A549 (cell line): ENCODE data around the gene PPP2R5E.

Experiments used
- CEBPB ChIP-seq, 2 experiments: fragments of >200 bp in 1 of 2; sonication (Bioruptor Twin) in 1 of 2; formaldehyde crosslinking in 1 of 2; IDR thresholded peaks; 2 replicates each; pipeline ENCODE4 v1.6.1; 2012 to 2016
- CTCF ChIP-seq: fragments of >200 bp; sonication (Bioruptor Twin); formaldehyde crosslinking; IDR thresholded peaks from 3 replicates; pipeline ENCODE4 v1.5.1; 2016
- GATA3 ChIP-seq: IDR thresholded peaks from 2 replicates; pipeline ENCODE4 v1.6.1; 2012; ENCODE audit warnings: borderline replicate concordance
- HEYL ChIP-seq: fragments of 250-450 bp; sonication (Bioruptor Pico); IDR thresholded peaks from 2 replicates; pipeline ENCODE4 v1.8.0; 2021; ENCODE audit warnings: mild to moderate bottlenecking, moderate library complexity
- KDM1A ChIP-seq: fragments of 200-600 bp; sonication (generic); IDR thresholded peaks from 2 replicates; pipeline ENCODE4 v1.6.1; 2016; ENCODE audit warnings: low read depth, mild to moderate bottlenecking
- MAX ChIP-seq: IDR thresholded peaks from 2 replicates; pipeline ENCODE4 v1.6.1; 2012
- PBX3 ChIP-seq: IDR thresholded peaks from 2 replicates; pipeline ENCODE4 v1.6.1; 2012
- POLR2AphosphoS2 ChIP-seq: conservative IDR thresholded peaks from 2 replicates; pipeline ENCODE4 v1.6.1; 2012; ENCODE audit warnings: low read length, improper control_type of control experiment, inconsistent platforms
- RAD21 ChIP-seq, 2 experiments: fragments of >200 bp in 1 of 2; sonication (Bioruptor Twin) in 1 of 2; formaldehyde crosslinking in 1 of 2; IDR thresholded peaks in 1 of 2; conservative IDR thresholded peaks in 1 of 2; 2 replicates in 1 of 2; 3 replicates in 1 of 2; pipeline ENCODE4 v1.6.1; 2012 to 2018; ENCODE audit warnings: inconsistent platforms in 1 of 2
- RCOR1 ChIP-seq: fragments of 150-350 bp; IDR thresholded peaks from 2 replicates; pipeline ENCODE4 v1.6.1; 2014; ENCODE audit warnings: antibody characterized with exemption, low read length, low read depth
- RFX5 ChIP-seq: fragments of 450-650 bp; IDR thresholded peaks from 2 replicates; pipeline ENCODE4 v1.7.1; 2014; ENCODE audit warnings: antibody characterized with exemption, mild to moderate bottlenecking, moderate library complexity
- TP53 ChIP-seq: fragments of 250-450 bp; sonication (Bioruptor Pico); IDR thresholded peaks from 2 replicates; pipeline ENCODE4 v1.5.0; 2021; ENCODE audit warnings: mild to moderate bottlenecking, moderate library complexity
- ZNF302 ChIP-seq: fragments of 250-450 bp; sonication (Bioruptor Pico); IDR thresholded peaks from 2 replicates; pipeline ENCODE4 v1.9.0; 2021; ENCODE audit warnings: inconsistent platforms, mild to moderate bottlenecking, moderate library complexity

GRCh38 chr14:63322472-63322871 is 220.7 kb downstream of the PPP2R5E start:
- TF ChIP-seq RFX5: no peak
- no peak for TF ChIP-seq CTCF
- no peak for TF ChIP-seq TP53
- no peak for TF ChIP-seq HEYL
- no peak for TF ChIP-seq MAX
- no peak for TF ChIP-seq KDM1A
- no peak for TF ChIP-seq ZNF302 (CRISPR knock-in tag)
- no peak for TF ChIP-seq PBX3
- TF ChIP-seq RAD21 (conservative IDR thresholded peaks at IDR 0.05 in 1 of 2, IDR thresholded peaks at IDR 0.05 in 1 of 2): no peak
- no peak for TF ChIP-seq GATA3
- TF ChIP-seq POLR2AphosphoS2: no peak
- no peak for TF ChIP-seq RCOR1
- TF ChIP-seq CEBPB (IDR thresholded peaks at IDR 0.05): no peak
